ENCODE results near the gene KIR3DL2. TPM values are rescaled to one million over a fixed set of nuclear protein-coding genes. Genes with fewer than 3 reads are reported as not detected.

Gene KIR3DL2
- total RNA-seq, 2 donors from 2014 or later: 0.85 to 2.2 TPM

Other genes starting within 250 kb of the KIR3DL2 start
- under 1 TPM in 1 of 2 donors, not detected in 1; 0.37 TPM for gene LILRB1, start 220.0 kb upstream of the KIR3DL2 start, total RNA-seq
- gene LILRB4, start 187.5 kb upstream of the KIR3DL2 start, total RNA-seq: not detected
- not detected for gene KIR3DL3, start 126.0 kb upstream of the KIR3DL2 start, total RNA-seq
- not detected for gene KIR2DL3, start 111.9 kb upstream of the KIR3DL2 start, total RNA-seq
- not detected for gene KIR2DL1, start 80.7 kb upstream of the KIR3DL2 start, total RNA-seq
- not detected for gene KIR2DL4, start 46.8 kb upstream of the KIR3DL2 start, total RNA-seq
- not detected for gene KIR3DL1, start 34.0 kb upstream of the KIR3DL2 start, total RNA-seq
- gene KIR2DS4, start 17.8 kb upstream of the KIR3DL2 start, total RNA-seq: not detected
- gene FCAR, start 23.8 kb downstream of the KIR3DL2 start, total RNA-seq: not detected
- not detected for gene NCR1, start 55.7 kb downstream of the KIR3DL2 start, total RNA-seq
- not detected for gene NLRP7, start 97.1 kb downstream of the KIR3DL2 start, total RNA-seq
- 1 to 10 TPM; 2.9 to 6.1 TPM for gene NLRP2, start 115.9 kb downstream of the KIR3DL2 start, total RNA-seq
- gene GP6, start 187.8 kb downstream of the KIR3DL2 start, total RNA-seq: under 1 TPM; 0.13 to 0.69 TPM
- 10 to 100 TPM; 20.4 to 25.0 TPM for gene RDH13, start 212.7 kb downstream of the KIR3DL2 start, total RNA-seq
- gene EPS8L1, start 225.4 kb downstream of the KIR3DL2 start, total RNA-seq: 1 to 10 TPM; 1.4 to 2.1 TPM